ENCODE results near the gene ARID1B.

ARID1B gene

GRCh38 chr6:157169226-157169625 lies 392.0 kb downstream of the ARID1B start:
- DNase-seq (ENCODE audit: low spot score), result no peak
- no peak for TF ChIP-seq CTCF (IDR thresholded peaks at IDR 0.05; ENCODE audit: borderline replicate concordance, control extremely low read depth, extremely low read depth, insufficient read depth, missing control alignments)
- in situ Hi-C loops (cut with MboI; ENCODE audit: low sequenced_read_pairs, unreplicated experiment), result no loop called here

- in situ Hi-C loops (cut with MboI; ENCODE audit: low sequenced_read_pairs, unreplicated experiment), result no loop called here
- TF ChIP-seq CTCF (IDR thresholded peaks at IDR 0.05; ENCODE audit: borderline replicate concordance, control extremely low read depth, extremely low read depth, insufficient read depth, missing control alignments), result no peak
- no peak for DNase-seq (ENCODE audit: low spot score)
These were observed 392.5 kb downstream of the ARID1B start for GRCh38 chr6:157169656-157170055.

GRCh38 chr6:157170535-157170934 lies 393.4 kb downstream of the ARID1B start:
- no peak for TF ChIP-seq CTCF (IDR thresholded peaks at IDR 0.05; ENCODE audit: borderline replicate concordance, control extremely low read depth, extremely low read depth, insufficient read depth, missing control alignments)

GRCh38 chr6:157171801-157172200 lies 394.6 kb downstream of the ARID1B start:
- TF ChIP-seq CTCF (IDR thresholded peaks at IDR 0.05; ENCODE audit: borderline replicate concordance, control extremely low read depth, extremely low read depth, insufficient read depth, missing control alignments), result no peak

More at GRCh38 chr6:157170535-157170934, 393.4 kb downstream of the ARID1B start:
- no peak for DNase-seq (ENCODE audit: low spot score)
- in situ Hi-C loops (cut with MboI; ENCODE audit: low sequenced_read_pairs, unreplicated experiment), result no loop called here

GRCh38 chr6:157172231-157172701 lies 395.1 kb downstream of the ARID1B start:
- DNase-seq (ENCODE audit: low spot score), result no peak
- TF ChIP-seq CTCF (IDR thresholded peaks at IDR 0.05; ENCODE audit: borderline replicate concordance, control extremely low read depth, extremely low read depth, insufficient read depth, missing control alignments), result no peak
- in situ Hi-C loops (cut with MboI; ENCODE audit: low sequenced_read_pairs, unreplicated experiment), result no loop called here

More at GRCh38 chr6:157171801-157172200, 394.6 kb downstream of the ARID1B start:
- in situ Hi-C loops (cut with MboI; ENCODE audit: low sequenced_read_pairs, unreplicated experiment), result no loop called here
- no peak for DNase-seq (ENCODE audit: low spot score)

GRCh38 chr6:157172830-157173536 lies 395.8 kb downstream of the ARID1B start:
- in situ Hi-C loops (cut with MboI; ENCODE audit: low sequenced_read_pairs, unreplicated experiment), result no loop called here
- TF ChIP-seq CTCF (IDR thresholded peaks at IDR 0.05; ENCODE audit: borderline replicate concordance, control extremely low read depth, extremely low read depth, insufficient read depth, missing control alignments), result no peak
- DNase-seq (ENCODE audit: low spot score), result no peak
